ENCODE data around the gene ADGRF3.

GRCh38 chr2:26302846-26303245 is 43.7 kb downstream of the ADGRF3 start:
- TF ChIP-seq EZH2 (IDR thresholded peaks at IDR 0.05; ENCODE audit: borderline replicate concordance, low read depth, low read length, severe bottlenecking) = no peak
- TF ChIP-seq, protein P1, sequence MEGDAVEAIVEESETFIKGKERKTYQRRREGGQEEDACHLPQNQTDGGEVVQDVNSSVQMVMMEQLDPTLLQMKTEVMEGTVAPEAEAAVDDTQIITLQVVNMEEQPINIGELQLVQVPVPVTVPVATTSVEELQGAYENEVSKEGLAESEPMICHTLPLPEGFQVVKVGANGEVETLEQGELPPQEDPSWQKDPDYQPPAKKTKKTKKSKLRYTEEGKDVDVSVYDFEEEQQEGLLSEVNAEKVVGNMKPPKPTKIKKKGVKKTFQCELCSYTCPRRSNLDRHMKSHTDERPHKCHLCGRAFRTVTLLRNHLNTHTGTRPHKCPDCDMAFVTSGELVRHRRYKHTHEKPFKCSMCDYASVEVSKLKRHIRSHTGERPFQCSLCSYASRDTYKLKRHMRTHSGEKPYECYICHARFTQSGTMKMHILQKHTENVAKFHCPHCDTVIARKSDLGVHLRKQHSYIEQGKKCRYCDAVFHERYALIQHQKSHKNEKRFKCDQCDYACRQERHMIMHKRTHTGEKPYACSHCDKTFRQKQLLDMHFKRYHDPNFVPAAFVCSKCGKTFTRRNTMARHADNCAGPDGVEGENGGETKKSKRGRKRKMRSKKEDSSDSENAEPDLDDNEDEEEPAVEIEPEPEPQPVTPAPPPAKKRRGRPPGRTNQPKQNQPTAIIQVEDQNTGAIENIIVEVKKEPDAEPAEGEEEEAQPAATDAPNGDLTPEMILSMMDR (IDR thresholded peaks at IDR 0.05; ENCODE audit: borderline replicate concordance, extremely low read depth, low read length, poor library complexity, severe bottlenecking) = no peak

Data from DND-41 (cell line).